ENCODE results near the gene CACNB2.

- no peak for TF ChIP-seq POLR2AphosphoS5 (IDR thresholded peaks at IDR 0.05; ENCODE audit: low read depth, low read length)
- TF ChIP-seq POLR2A (IDR thresholded peaks at IDR 0.05; ENCODE audit: low read depth, low read length): no peak
- no peak for TF ChIP-seq TAF1 (IDR thresholded peaks at IDR 0.05; ENCODE audit: borderline replicate concordance, low read depth, low read length)
Measured at GRCh38 chr10:18362892-18363291, 222.7 kb downstream of the CACNB2 start.
